ENCODE measurements around the gene CHST13. TPM values are rescaled to one million over a fixed set of nuclear protein-coding genes. Genes with fewer than 3 reads are reported as not detected.

Gene CHST13
- total RNA-seq, 2 donors from 2014 or later, result 1.6 to 6.7 TPM

DNA sequence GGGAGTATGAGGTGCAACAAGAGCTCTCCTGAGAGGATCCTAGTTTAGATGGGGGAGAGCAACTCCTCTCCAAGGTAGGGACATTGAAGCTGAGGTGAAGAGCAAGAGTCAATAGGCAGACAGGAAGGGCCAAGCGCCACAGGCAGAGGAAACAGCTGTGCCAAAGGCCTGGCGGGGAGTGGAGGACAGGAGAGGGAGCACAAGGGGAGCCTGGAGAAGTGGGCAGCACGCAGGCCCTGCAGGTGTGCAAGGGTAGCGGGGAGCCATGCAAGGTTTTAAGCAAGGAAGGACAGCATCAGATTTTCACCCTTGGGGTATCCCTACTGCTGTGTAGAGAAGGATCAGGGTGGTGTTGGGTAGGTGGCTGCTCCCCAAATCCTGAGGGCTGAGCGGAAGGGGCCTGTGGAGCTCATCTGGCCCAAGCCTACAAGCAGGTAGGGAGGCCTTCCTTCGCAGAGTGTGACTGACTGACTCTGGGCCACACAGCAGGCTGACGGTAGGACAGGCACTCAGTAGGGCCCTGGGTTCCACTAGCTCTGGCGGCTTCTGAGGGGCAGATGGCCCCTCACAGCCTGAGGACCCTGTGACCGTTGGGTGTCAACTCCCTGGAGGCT, 13.3 kb downstream of the CHST13 start:
- Mint-ChIP-seq H3K9me3 (peaks cover 1% of the 10 kb centered on the region), H3K27me3 (ENCODE audit: insufficient read depth) (peaks cover 17% of the 10 kb centered on the region), H3K36me3 (ENCODE audit: low read depth) (no peaks in the 10 kb centered on the region), H3K4me3 (no peak overlapping the region), H3K27ac (no peak overlapping the region), H3K4me1 (no peaks in the 10 kb centered on the region)
- Histone ChIP-seq H3K9ac (ENCODE audit: extremely low read depth, low read length, poor library complexity, severe bottlenecking) (no peak overlapping the region), H3K27me3 (ENCODE audit: control insufficient read depth, insufficient read depth, low read length, poor library complexity, severe bottlenecking) (peaks cover 21% of the 10 kb centered on the region), H3K9me3 (ENCODE audit: control insufficient read depth, low read length) (no peaks in the 10 kb centered on the region), H3K4me3 (ENCODE audit: low read length) (no peak overlapping the region), H3K4me1 (ENCODE audit: control insufficient read depth, insufficient read depth, low read length) (no peaks in the 10 kb centered on the region), H3K36me3 (ENCODE audit: control insufficient read depth, insufficient read depth, low read length) (no peaks in the 10 kb centered on the region), H3K27ac (ENCODE audit: low read depth, low read length) (no peak overlapping the region)
- TF ChIP-seq CTCF (conservative IDR thresholded peaks at IDR 0.05), result no peak
- peak; percentile 32 for DNase-seq
- 79 to 84% methylated on average over 5 to 9 of the region's 9 CpGs for WGBS, 2 experiments (ENCODE audit: insufficient coverage in 1 of 2, insufficient read length in 1 of 2)

GRCh38 chr3:126537730-126538281, 13.9 kb downstream of the CHST13 start:
- H3K4me3 Mint-ChIP-seq, result no peak overlapping the region
- DNase-seq, result peak; percentile 40
- H3K27ac ChIP-seq (ENCODE audit: low read depth, low read length), result no peak overlapping the region
- H3K27me3 ChIP-seq (ENCODE audit: control insufficient read depth, insufficient read depth, low read length, poor library complexity, severe bottlenecking), result peaks cover 17% of the 10 kb centered on the region
- H3K9ac ChIP-seq (ENCODE audit: extremely low read depth, low read length, poor library complexity, severe bottlenecking), result no peak overlapping the region
- no peaks in the 10 kb centered on the region for H3K9me3 ChIP-seq (ENCODE audit: control insufficient read depth, low read length)
- WGBS, 2 experiments (ENCODE audit: insufficient coverage in 1 of 2, insufficient read length in 1 of 2), result 91 to 93% methylated on average over 8 to 10 of the region's 10 CpGs
- H3K36me3 Mint-ChIP-seq (ENCODE audit: low read depth), result no peaks in the 10 kb centered on the region
- H3K36me3 ChIP-seq (ENCODE audit: control insufficient read depth, insufficient read depth, low read length), result no peaks in the 10 kb centered on the region
- no peak overlapping the region for H3K27ac Mint-ChIP-seq
- H3K4me1 ChIP-seq (ENCODE audit: control insufficient read depth, insufficient read depth, low read length), result no peaks in the 10 kb centered on the region
- no peaks in the 10 kb centered on the region for H3K4me1 Mint-ChIP-seq
- peaks cover 1% of the 10 kb centered on the region for H3K9me3 Mint-ChIP-seq
- peaks cover 19% of the 10 kb centered on the region for H3K27me3 Mint-ChIP-seq (ENCODE audit: insufficient read depth)
- no peak for TF ChIP-seq CTCF (conservative IDR thresholded peaks at IDR 0.05)
- no peak overlapping the region for H3K4me3 ChIP-seq (ENCODE audit: low read length)

GRCh38 chr3:126538316-126538715, 14.4 kb downstream of the CHST13 start:
- H3K27me3 Mint-ChIP-seq (ENCODE audit: insufficient read depth), result peaks cover 20% of the 10 kb centered on the region
- TF ChIP-seq CTCF (conservative IDR thresholded peaks at IDR 0.05), result no peak
- peaks cover 12% of the 10 kb centered on the region for H3K27me3 ChIP-seq (ENCODE audit: control insufficient read depth, insufficient read depth, low read length, poor library complexity, severe bottlenecking)
- H3K9ac ChIP-seq (ENCODE audit: extremely low read depth, low read length, poor library complexity, severe bottlenecking), result no peak overlapping the region
- H3K9me3 Mint-ChIP-seq, result peaks cover 1% of the 10 kb centered on the region
- H3K27ac Mint-ChIP-seq, result no peak overlapping the region
- DNase-seq, result no peak
- no peaks in the 10 kb centered on the region for H3K4me1 Mint-ChIP-seq
- no peak overlapping the region for H3K4me3 Mint-ChIP-seq
- 89 to 90% methylated on average over 8 to 9 of the region's 9 CpGs for WGBS, 2 experiments (ENCODE audit: insufficient coverage in 1 of 2, insufficient read length in 1 of 2)
- H3K9me3 ChIP-seq (ENCODE audit: control insufficient read depth, low read length), result no peaks in the 10 kb centered on the region
- no peaks in the 10 kb centered on the region for H3K4me1 ChIP-seq (ENCODE audit: control insufficient read depth, insufficient read depth, low read length)
- H3K27ac ChIP-seq (ENCODE audit: low read depth, low read length), result no peak overlapping the region
- no peaks in the 10 kb centered on the region for H3K36me3 Mint-ChIP-seq (ENCODE audit: low read depth)
- H3K36me3 ChIP-seq (ENCODE audit: control insufficient read depth, insufficient read depth, low read length), result no peaks in the 10 kb centered on the region
- H3K4me3 ChIP-seq (ENCODE audit: low read length), result no peak overlapping the region
